GOT3 (cell line): ENCODE data around the gene OR2T2.
"Not testable (repeated sequence)": the region's sequence is repeated elsewhere in the genome, so short reads cannot be mapped to it uniquely, and the experiment has no call there.

Experiments used
- DNase-seq: peaks from one replicate; lab custom pipeline; 2025; ENCODE audit warnings: mixed read lengths; lab: John Stamatoyannopoulos, UW

The OR2T2 gene

GRCh38 chr1:248450466-248451145 is 5.2 kb downstream of the OR2T2 start:
- not testable (repeated sequence) for DNase-seq

DNA sequence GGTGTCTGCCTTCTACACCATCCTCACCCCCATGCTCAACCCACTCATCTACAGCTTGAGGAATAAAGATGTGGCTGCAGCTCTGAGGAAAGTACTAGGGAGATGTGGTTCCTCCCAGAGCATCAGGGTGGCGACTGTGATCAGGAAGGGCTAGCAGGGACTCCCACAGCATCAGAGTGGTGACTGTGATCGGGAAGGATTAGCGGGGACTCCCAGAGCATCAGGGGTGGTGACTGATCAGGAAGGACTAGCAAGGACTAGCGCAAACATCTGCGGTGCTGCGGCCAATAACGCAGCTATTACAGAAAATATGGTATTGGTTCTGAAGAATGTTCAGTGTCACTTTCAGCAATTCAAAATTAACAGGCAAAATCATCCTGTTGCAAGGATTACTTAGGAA is 8.2 kb downstream of the OR2T2 start:
- DNase-seq, result not testable (repeated sequence)

- DNase-seq, result not testable (repeated sequence)
These were observed 9.6 kb downstream of the OR2T2 start for GRCh38 chr1:248455045-248455444.

DNA sequence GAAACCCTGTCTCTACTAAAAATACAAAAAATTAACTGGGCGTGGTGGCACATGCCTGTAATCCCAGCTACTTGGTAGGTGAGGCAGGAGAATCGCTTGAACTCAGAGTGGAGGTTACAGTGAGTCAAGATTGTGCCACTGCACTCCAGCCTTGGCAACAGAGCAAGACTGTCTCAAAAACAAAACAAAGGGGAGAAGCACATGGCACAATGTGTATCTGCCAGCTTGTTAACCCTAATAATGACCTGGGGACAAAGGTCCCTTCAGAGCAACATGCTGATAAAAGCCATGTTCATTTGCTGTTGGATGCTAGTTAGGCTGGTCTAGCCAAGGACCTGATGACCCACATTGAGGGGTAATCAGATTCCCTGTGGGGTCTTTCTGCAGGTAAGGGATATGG is 11.2 kb downstream of the OR2T2 start:
- not testable (repeated sequence) for DNase-seq

- DNase-seq, result not testable (repeated sequence)
These were observed 13.7 kb downstream of the OR2T2 start for GRCh38 chr1:248459117-248459516.

DNA sequence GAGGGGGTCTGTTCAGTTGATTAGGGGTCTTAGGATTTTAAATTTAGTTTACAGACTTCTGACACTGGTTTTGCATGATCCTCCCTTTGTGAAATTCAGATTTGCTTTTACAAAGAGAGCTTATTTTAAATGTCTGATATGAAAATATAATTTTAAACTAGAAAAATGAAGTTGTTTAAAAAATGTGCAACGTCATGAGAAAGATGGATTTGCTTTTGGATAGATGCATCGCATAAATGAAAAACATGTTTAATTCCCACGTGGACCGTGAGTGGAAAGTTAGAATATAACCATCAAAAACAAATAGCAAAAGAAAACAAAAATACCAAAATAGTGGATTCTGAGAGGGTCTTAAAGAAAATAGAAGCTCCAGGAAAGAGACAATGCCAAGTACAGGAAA is 25.7 kb downstream of the OR2T2 start:
- DNase-seq, result no peak

- DNase-seq, result not testable (repeated sequence)
These were observed 26.7 kb downstream of the OR2T2 start for GRCh38 chr1:248472111-248472510.

DNA sequence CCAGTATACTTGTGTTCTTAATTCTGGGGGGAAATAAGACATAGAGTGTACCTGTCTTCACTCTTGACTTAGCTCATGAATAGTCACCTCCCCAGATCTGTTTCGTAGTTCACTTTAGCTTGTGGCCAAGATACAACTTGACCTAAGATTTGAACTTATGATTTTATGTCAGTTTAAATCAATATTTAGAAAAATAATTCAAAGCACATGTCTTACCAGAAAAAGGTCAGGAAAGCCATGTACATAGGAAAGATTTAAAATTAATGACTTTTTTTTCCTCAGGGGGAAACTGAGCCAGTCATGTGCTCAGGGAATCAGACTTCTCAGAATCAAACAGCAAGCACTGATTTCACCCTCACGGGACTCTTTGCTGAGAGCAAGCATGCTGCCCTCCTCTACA is 27.6 kb downstream of the OR2T2 start, which contains the start of gene OR2T3:
OR2T3 (plus strand) TSS at position 301 of the 400 bp plus-strand sequence; CDS start at position 301, 0 bp downstream.
- DNase-seq, result not testable (repeated sequence)

DNA sequence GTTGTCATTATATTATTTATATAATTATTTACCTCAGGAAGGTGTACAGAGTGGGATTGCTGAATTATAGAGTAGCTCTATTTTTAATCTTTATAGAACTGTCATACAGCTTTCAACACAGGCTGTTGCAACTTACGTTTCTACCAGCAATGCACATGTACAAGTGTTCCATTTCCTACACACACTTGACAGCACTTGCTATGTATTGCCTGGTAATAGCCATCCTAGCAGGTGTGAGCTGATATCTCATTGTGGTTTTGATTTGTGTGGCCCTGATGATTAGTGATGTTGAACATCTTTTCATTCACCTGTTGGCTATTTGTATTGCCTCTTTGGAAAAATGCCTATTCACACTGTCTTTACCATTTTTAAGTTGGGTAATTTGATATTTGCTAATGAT is 30.2 kb downstream of the OR2T2 start:
- DNase-seq, result not testable (repeated sequence)

GRCh38 chr1:248481686-248482579 is 36.5 kb downstream of the OR2T2 start:
- DNase-seq, result not testable (repeated sequence)

- DNase-seq, result not testable (repeated sequence)
These were observed 42.9 kb downstream of the OR2T2 start, which contains the start of gene OR2T5 for GRCh38 chr1:248488289-248488688. Gene OR2T5 (plus strand): TSS chr1:248488589. CDS start chr1:248488589, 0 bp downstream.

- DNase-seq, result not testable (repeated sequence)
These were observed 51.2 kb downstream of the OR2T2 start for GRCh38 chr1:248496661-248497060.

DNA sequence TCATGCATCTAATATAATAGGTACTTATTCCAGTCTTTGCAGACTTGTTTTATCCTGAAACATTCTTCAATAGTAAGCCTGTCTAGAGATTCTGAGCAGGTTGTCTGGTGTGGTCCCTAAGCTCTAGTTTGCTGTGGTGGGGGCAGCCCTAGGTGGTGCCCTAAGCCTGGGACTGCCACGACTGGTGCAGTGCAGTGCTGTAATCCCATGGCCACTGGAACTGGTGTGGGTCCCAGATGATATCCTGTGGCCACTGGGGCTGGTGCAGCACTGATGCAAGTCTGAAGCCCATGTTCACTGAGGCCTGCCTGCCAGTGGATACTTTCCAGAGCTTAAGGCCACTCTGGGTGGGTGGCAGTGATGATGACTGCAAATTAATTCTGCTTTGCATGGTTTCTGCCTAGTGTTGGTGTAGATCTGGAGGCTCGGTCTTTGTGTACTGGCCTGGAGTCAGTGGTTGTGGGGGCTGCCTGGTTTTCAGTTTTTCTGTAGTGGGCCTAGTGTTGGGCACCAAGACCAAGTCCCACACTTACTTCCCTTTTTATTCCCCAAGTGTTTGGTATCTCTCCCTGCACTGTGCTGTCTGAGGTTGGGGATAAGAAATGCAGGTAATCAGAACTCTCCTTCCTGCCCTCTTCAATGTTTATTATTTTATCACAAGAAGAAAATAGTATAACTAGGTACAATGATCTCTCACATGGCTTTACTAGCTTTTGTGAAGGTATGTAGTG is 55.0 kb downstream of the OR2T2 start:
- not testable (repeated sequence) for DNase-seq
